ENCODE measurements around the gene RAB3C.

- TF ChIP-seq CTCF (IDR thresholded peaks at IDR 0.05; ENCODE audit: insufficient read depth, low read depth, low read length) (no peak), EZH2 (IDR thresholded peaks at IDR 0.05; ENCODE audit: insufficient read depth, low read length) (no peak)
These were observed 242.6 kb downstream of the RAB3C start for GRCh38 chr5:58825441-58825840.
